Measurements from ENCODE around the gene DBNL.
A peak's percentile ranks its signal among the peaks of the same experiment; 100 is the strongest.

Gene DBNL

GRCh38 chr7:44100458-44101302 is 56.2 kb downstream of the DBNL start:
- no peak for DNase-seq

DNA sequence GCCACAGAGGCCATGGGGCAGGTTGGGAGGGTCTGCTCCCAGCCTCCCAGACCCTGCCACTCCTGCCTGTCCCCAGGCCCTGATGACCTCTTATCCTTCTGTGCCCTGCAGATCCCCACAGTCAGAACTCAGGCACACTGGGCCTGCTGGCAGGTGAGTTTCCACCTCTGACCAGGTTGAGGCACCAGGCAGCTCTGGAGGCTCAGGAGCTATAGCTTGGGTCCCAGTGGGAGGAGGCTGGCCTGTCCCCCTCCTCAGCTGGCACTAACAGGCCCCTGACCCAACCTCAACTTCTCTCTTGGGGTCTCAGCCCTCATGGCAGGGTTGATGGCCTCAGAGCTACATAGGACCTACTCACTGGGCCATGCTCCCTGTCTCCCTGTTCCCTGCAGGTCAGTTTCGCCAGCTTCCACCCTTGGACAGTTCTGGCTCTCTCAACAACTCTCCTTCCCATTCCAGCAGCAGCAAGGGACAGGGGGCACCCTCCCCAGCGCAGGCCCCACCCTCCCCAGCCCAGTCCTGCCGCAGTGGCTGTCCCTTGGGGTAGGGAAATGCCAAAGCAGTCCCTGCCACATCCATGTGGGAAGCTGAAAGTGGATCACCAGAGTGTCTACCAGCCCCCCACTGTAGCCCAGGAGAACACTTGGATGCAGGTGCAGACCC is 56.9 kb downstream of the DBNL start:
- no peak for DNase-seq

- no peak for DNase-seq
Observed at GRCh38 chr7:44101966-44102845, 57.7 kb downstream of the DBNL start.

- no peak for DNase-seq
Observed at GRCh38 chr7:44102846-44103565, 58.5 kb downstream of the DBNL start.

GRCh38 chr7:44103566-44103922 is 59.0 kb downstream of the DBNL start:
- DNase-seq, result no peak

GRCh38 chr7:44103923-44104859 is 59.7 kb downstream of the DBNL start, which contains the start of gene AEBP1:
Gene AEBP1 (plus strand): TSS chr7:44104345. CDS start chr7:44104666, 321 bp downstream.
- peak; percentile 49 for DNase-seq

DNA sequence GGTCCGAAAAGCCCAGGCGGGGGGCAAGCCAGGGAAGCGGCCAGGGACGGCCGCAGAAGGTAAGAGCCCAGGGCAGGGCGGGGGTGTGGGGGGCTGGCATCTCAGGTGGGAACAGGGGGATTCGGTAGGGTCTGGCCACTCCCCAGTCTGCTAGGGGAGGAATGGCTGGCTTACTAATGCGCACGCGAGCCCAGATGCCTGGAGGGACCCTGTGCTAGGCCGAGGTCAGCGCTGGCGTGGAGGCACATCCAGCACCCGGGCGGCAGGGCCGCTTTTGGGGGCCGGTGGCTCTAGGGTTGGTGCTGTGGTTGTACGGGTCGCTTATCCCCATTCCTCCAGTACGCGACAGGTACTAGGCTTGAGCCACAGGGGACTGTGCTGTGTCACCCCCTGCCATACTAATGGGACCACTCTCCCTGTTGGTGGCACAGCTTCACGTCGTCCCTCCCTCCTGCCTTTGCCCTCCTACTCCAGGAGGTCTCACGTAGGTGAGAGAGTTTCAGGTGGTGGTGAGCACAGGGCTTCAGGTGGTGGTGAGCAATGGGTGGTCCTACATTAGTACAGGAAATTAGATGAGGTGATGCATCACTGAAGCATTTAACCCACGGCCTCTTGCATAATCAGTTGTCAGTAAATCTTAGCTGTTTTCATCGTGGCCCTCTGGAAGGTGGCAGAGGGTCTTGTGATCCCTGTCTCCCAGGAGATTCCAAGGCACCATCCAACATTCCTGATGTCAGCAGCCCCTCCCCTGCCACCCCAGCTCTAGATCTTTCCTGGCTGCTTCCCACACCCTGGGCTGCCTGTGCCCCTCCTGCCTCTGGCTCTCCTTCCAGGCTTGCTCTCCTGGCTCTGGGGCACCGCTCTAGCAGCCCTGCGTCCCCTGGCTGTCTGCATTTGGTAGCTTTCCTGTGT is 60.6 kb downstream of the DBNL start:
- no peak for DNase-seq

DNA sequence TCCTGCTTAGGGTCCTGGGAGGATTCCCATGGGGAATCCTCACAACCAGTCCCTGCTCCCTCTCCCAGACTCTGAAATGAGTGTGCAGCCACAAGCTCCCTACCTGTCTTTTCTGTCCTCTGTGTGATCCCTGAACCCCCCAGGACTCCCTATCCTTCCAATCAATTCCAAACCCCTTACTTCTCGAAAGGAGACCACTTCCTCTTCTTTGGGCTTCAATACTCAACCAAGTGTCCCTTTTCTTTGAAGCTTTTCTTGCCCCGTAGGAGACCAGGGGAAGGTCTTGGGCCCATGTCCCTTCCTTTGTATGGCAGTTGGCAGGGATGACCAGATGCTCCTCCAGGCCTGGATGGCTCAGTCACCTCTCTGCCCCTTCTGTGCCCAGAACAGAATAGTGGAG is 61.3 kb downstream of the DBNL start:
- DNase-seq, result no peak

- no peak for DNase-seq
Observed at GRCh38 chr7:44106311-44107065, 62.0 kb downstream of the DBNL start.

- DNase-seq, result no peak
Observed at GRCh38 chr7:44107116-44107960, 62.8 kb downstream of the DBNL start.

GRCh38 chr7:44107961-44108767 is 63.7 kb downstream of the DBNL start:
- DNase-seq, result no peak

- no peak for DNase-seq
Observed at GRCh38 chr7:44108768-44109750, 64.6 kb downstream of the DBNL start.

GRCh38 chr7:44109991-44110390 is 65.5 kb downstream of the DBNL start:
- DNase-seq, result no peak

- DNase-seq, result no peak
Observed at GRCh38 chr7:44110719-44111635, 66.5 kb downstream of the DBNL start.

Measured in CD4-positive, alpha-beta T cell treated with Interleukin-15 for 1 hour (primary cell).